K562 (cell line): ENCODE measurements around the gene ERI2. TPM values are rescaled to one million over a fixed set of nuclear protein-coding genes. Genes with fewer than 3 reads are reported as not detected.
A peak's percentile ranks its signal among the peaks of the same experiment; 100 is the strongest.

Experiments used
- AFF1 ChIP-seq, 2 experiments: fragments of 450-650 bp; IDR thresholded peaks; 2 replicates each; pipeline ENCODE4 v1.6.1; 2018; ENCODE audit warnings: mild to moderate bottlenecking in 2 of 2, low read depth in 1 of 2; ENCODE audit not compliant: partially characterized antibody in 2 of 2
- FOXA1 ChIP-seq: fragments of 450-650 bp; IDR thresholded peaks from 2 replicates; pipeline ENCODE4 v1.6.1; 2016; ENCODE audit warnings: mild to moderate bottlenecking, borderline replicate concordance
- FOXJ3 ChIP-seq: sonication (generic); formaldehyde crosslinking; IDR thresholded peaks from 2 replicates; pipeline ENCODE4 v1.4.0; 2020; ENCODE audit warnings: mild to moderate bottlenecking, missing genetic modification reagents
- FOXK2 ChIP-seq, 2 experiments: fragments of 450-650 bp; IDR thresholded peaks in 1 of 2; conservative IDR thresholded peaks in 1 of 2; 2 replicates each; pipeline ENCODE4 v1.6.1; 2016; ENCODE audit warnings: low read depth in 2 of 2, mild to moderate bottlenecking in 1 of 2
- HDAC2 ChIP-seq: fragments of 450-650 bp; IDR thresholded peaks from 2 replicates; pipeline ENCODE4 v1.6.1; 2016; ENCODE audit warnings: mild to moderate bottlenecking
- HEY1 ChIP-seq: fragments of 250-450 bp; sonication (Bioruptor Pico); IDR thresholded peaks from 2 replicates; pipeline ENCODE4 v1.5.0; 2020; ENCODE audit warnings: mild to moderate bottlenecking, moderate library complexity, borderline replicate concordance
- JUNB ChIP-seq: fragments of 450-650 bp; formaldehyde crosslinking; conservative IDR thresholded peaks from 2 replicates; pipeline ENCODE4 v1.4.0; 2020; ENCODE audit warnings: mild to moderate bottlenecking
- KLF6 ChIP-seq: fragments of 250-450 bp; sonication (Bioruptor Pico); IDR thresholded peaks from 2 replicates; pipeline ENCODE4 v1.4.0; 2020; ENCODE audit warnings: mild to moderate bottlenecking, moderate library complexity, borderline replicate concordance
- LCOR ChIP-seq: sonication (generic); formaldehyde crosslinking; IDR thresholded peaks from 2 replicates; pipeline ENCODE4 v1.8.0; 2022; ENCODE audit warnings: mild to moderate bottlenecking, missing genetic modification reagents
- MYBL2 ChIP-seq, 2 experiments: fragments of 450-650 bp in 1 of 2; sonication (generic) in 1 of 2; formaldehyde crosslinking in 1 of 2; IDR thresholded peaks; 2 replicates each; pipeline versions ENCODE4 v1.6.1 to v1.8.1; 2017 to 2022; ENCODE audit warnings: borderline replicate concordance in 1 of 2, inconsistent platforms in 1 of 2, low read depth in 1 of 2, mild to moderate bottlenecking in 1 of 2, missing genetic modification reagents in 1 of 2, moderate library complexity in 1 of 2
- NCOA4 ChIP-seq: fragments of 450-650 bp; IDR thresholded peaks from 2 replicates; pipeline ENCODE4 v1.6.1; 2018; ENCODE audit warnings: mild to moderate bottlenecking; ENCODE audit not compliant: partially characterized antibody
- NFIC ChIP-seq: fragments of 450-650 bp; IDR thresholded peaks from 2 replicates; pipeline ENCODE4 v1.6.1; 2017; ENCODE audit warnings: mild to moderate bottlenecking, inconsistent platforms
- NFXL1 ChIP-seq: fragments of 450-650 bp; formaldehyde crosslinking; IDR thresholded peaks from 2 replicates; pipeline ENCODE4 v1.4.0; 2021; ENCODE audit warnings: mild to moderate bottlenecking
- NR1H2 ChIP-seq: sonication (generic); formaldehyde crosslinking; IDR thresholded peaks from 2 replicates; pipeline ENCODE4 v1.4.0; 2020; ENCODE audit warnings: mild to moderate bottlenecking, missing genetic modification reagents
- OTX1 ChIP-seq: fragments of 450-650 bp; formaldehyde crosslinking; IDR thresholded peaks from 2 replicates; pipeline ENCODE4 v1.4.0; 2022; ENCODE audit warnings: mild to moderate bottlenecking
- POLR3A ChIP-seq: IDR thresholded peaks from 2 replicates; pipeline ENCODE4 v1.6.1; 2011; ENCODE audit warnings: borderline replicate concordance, mild to moderate bottlenecking, moderate library complexity; ENCODE audit not compliant: insufficient read length, insufficient read depth; ENCODE audit errors: extremely low read depth
- PPARD ChIP-seq: fragments of 250-450 bp; sonication (Bioruptor Pico); IDR thresholded peaks from 2 replicates; pipeline ENCODE4 v1.8.0; 2022; ENCODE audit warnings: inconsistent platforms, mild to moderate bottlenecking, moderate library complexity
- RHOXF2B ChIP-seq: fragments of 250-450 bp; sonication (Bioruptor Pico); conservative IDR thresholded peaks from 2 replicates; pipeline ENCODE4 v1.5.1; 2021
- SOX6 ChIP-seq: fragments of 450-650 bp; IDR thresholded peaks from 2 replicates; pipeline ENCODE4 v1.6.1; 2014; ENCODE audit warnings: mild to moderate bottlenecking
- TFAM ChIP-seq: fragments of 250-450 bp; sonication (Bioruptor Pico); conservative IDR thresholded peaks from 2 replicates; pipeline ENCODE4 v1.5.0; 2021; ENCODE audit warnings: mild to moderate bottlenecking, moderate library complexity
- THRAP3 ChIP-seq: fragments of 450-650 bp; IDR thresholded peaks from 2 replicates; pipeline ENCODE4 v1.6.1; 2016; ENCODE audit warnings: mild to moderate bottlenecking, inconsistent platforms, borderline replicate concordance
- ZKSCAN8 ChIP-seq: fragments of 200-800 bp; sonication (Bioruptor generic); IDR thresholded peaks from 2 replicates; pipeline ENCODE4 v1.6.1; 2016; ENCODE audit warnings: missing genetic modification characterization, missing compliant biosample characterization
- ZNF174 ChIP-seq: fragments of 250-450 bp; sonication (Bioruptor Pico); IDR thresholded peaks from 2 replicates; pipeline ENCODE4 v1.4.0; 2020; ENCODE audit warnings: mild to moderate bottlenecking
- ZNF384 ChIP-seq: IDR thresholded peaks from 2 replicates; pipeline ENCODE4 v1.6.1; 2012; ENCODE audit warnings: low read depth, low read length, improper control_type of control experiment
- ZNF41 ChIP-seq: fragments of 250-450 bp; sonication (Bioruptor Pico); conservative IDR thresholded peaks from 2 replicates; pipeline ENCODE4 v1.4.0; 2020; ENCODE audit warnings: mild to moderate bottlenecking
- ZSCAN29 ChIP-seq: fragments of 450-650 bp; IDR thresholded peaks from 2 replicates; pipeline ENCODE4 v1.6.1; 2017
- polyA plus RNA-seq, 8 experiments: library from polyadenylated mRNA; depleted of rRNA in 4 of 8; stranded (reverse) in 5 of 8; unstranded in 3 of 8; fragments of >200 nt; fragmentation: Nextera tagmentation in 2 of 8; fragmentation: Illumina TruSeq in 1 of 8; extraction: Ambion mirVana in 2 of 8; extraction: Trizol in 1 of 8; gene quantifications; 2 replicates each; pipeline versions ENCODE4 v1.2.1 to v1.2.3, GENCODE V29; 2011 to 2014; ENCODE audit warnings: inconsistent platforms in 1 of 8, missing spikeins in 1 of 8
- total RNA-seq, 7 experiments: library from RNA; depleted of rRNA in 6 of 7; stranded (reverse); fragments of >200 nt in 6 of 7; fragmentation: Illumina TruSeq in 2 of 7; extraction: Trizol in 2 of 7; gene quantifications; 2 replicates each; pipeline versions ENCODE4 v1.2.1 to v1.2.3, GENCODE V29; 2011 to 2021; ENCODE audit warnings: low replicate concordance in 1 of 7

ERI2 gene
- total and polyA plus RNA-seq, 9 of the 15 experiments (the other 6 are each of a cell fraction or from before 2014, with no cell fraction given) = 23.3 to 57.0 (median 48.1) TPM

- no peak for TF ChIP-seq THRAP3
- TF ChIP-seq NFXL1 = no peak
- TF ChIP-seq HDAC2 = peak; percentile 70
- peak; percentile 22; the same call in 1 of the 2 replicates for TF ChIP-seq RHOXF2B
- TF ChIP-seq SOX6 = peak; percentile 97
- TF ChIP-seq ZNF384 = peak; percentile 97
- no peak for TF ChIP-seq OTX1 (CRISPR knock-in tag)
- no peak for TF ChIP-seq JUNB (CRISPR knock-in tag)
- no peak for TF ChIP-seq ZSCAN29
- TF ChIP-seq FOXK2 (conservative IDR thresholded peaks at IDR 0.05 in 1 of 2, IDR thresholded peaks at IDR 0.05 in 1 of 2; ENCODE audit: low read depth in 2 of 2) = peak in 1 of 2 experiments; percentile 25; a peak in 2 of 4 replicates
- 0 out of 2 replicates have a peak, but pooled peaks have one; percentile 6 for TF ChIP-seq ZNF41 (CRISPR knock-in tag)
- TF ChIP-seq HEY1 (CRISPR knock-in tag) = no peak
- peak; percentile 72; the same call in 1 of the 2 replicates for TF ChIP-seq NR1H2 (CRISPR knock-in tag)
- TF ChIP-seq FOXA1 = no peak
- TF ChIP-seq LCOR (CRISPR knock-in tag) = peak; percentile 45; the same call in 1 of the 2 replicates
- no peak for TF ChIP-seq FOXJ3 (CRISPR knock-in tag)
- TF ChIP-seq ZNF174 (CRISPR knock-in tag) = no peak
- TF ChIP-seq AFF1 (IDR thresholded peaks at IDR 0.05; ENCODE audit: low read depth in 1 of 2, partially characterized antibody in 2 of 2) = peak; percentile 25 to 72
- no peak for TF ChIP-seq POLR3A
- TF ChIP-seq MYBL2 (IDR thresholded peaks at IDR 0.05; ENCODE audit: low read depth) = no peak; the same call in 1 of the 2 replicates
- TF ChIP-seq MYBL2 (CRISPR knock-in tag; IDR thresholded peaks at IDR 0.05; ENCODE audit: borderline replicate concordance) = no peak
- no peak for TF ChIP-seq TFAM (CRISPR knock-in tag)
- peak; percentile 15; the same call in 1 of the 2 replicates for TF ChIP-seq KLF6 (CRISPR knock-in tag)
- TF ChIP-seq NFIC = peak; percentile 86
- peak; percentile 87 for TF ChIP-seq ZKSCAN8 (CRISPR knock-in tag)
- no peak for TF ChIP-seq NCOA4
- TF ChIP-seq PPARD (CRISPR knock-in tag) = no peak
Observed at GRCh38 chr16:20747030-20747816, 59.0 kb downstream of the ERI2 start (continued).
